Measurements from ENCODE around the gene TST. TPM values are rescaled to one million over a fixed set of nuclear protein-coding genes. Genes with fewer than 3 reads are reported as not detected.

Gene TST
- total and polyA plus RNA-seq, 2 of the 8 experiments (the other 6 are each of a cell fraction or from before 2014, with no cell fraction given) = 22.6 to 61.6 TPM

GRCh38 chr22:37056246-37056645 lies 37.0 kb upstream of the TST start (continued):
- TF ChIP-seq SIN3A (conservative IDR thresholded peaks at IDR 0.05 in 1 of 2, IDR thresholded peaks at IDR 0.05 in 1 of 2; ENCODE audit: low read depth in 1 of 2, low read length in 2 of 2) = no peak
- no peak for TF ChIP-seq EP300 (IDR thresholded peaks at IDR 0.05; ENCODE audit: borderline replicate concordance in 1 of 2, low read depth in 2 of 2, low read length in 2 of 2)
- no peak for TF ChIP-seq SP4 (IDR thresholded peaks at IDR 0.05; ENCODE audit: low read length)
- TF ChIP-seq TBP (IDR thresholded peaks at IDR 0.05; ENCODE audit: low read depth, low read length) = no peak
- TF ChIP-seq E2F6 (IDR thresholded peaks at IDR 0.05) = no peak
- TF ChIP-seq RFX5 (IDR thresholded peaks at IDR 0.05; ENCODE audit: borderline replicate concordance, low read depth, low read length) = no peak

Data from H1 (cell line).